ENCODE measurements around the gene SHBG.

GRCh38 chr17:7674934-7675333, 45.0 kb downstream of the SHBG start:
- TF ChIP-seq CTCF (IDR thresholded peaks at IDR 0.05) = no peak
- no peak for TF ChIP-seq POLR2A (IDR thresholded peaks at IDR 0.05)
